LNCAP (cell line): ENCODE data around the gene TEK.

Experiments
- CTCF ChIP-seq: fragments of 450-650 bp; IDR thresholded peaks from 2 replicates; pipeline ENCODE4 v1.5.1; 2017; ENCODE audit warnings: mild to moderate bottlenecking

Gene TEK

DNA sequence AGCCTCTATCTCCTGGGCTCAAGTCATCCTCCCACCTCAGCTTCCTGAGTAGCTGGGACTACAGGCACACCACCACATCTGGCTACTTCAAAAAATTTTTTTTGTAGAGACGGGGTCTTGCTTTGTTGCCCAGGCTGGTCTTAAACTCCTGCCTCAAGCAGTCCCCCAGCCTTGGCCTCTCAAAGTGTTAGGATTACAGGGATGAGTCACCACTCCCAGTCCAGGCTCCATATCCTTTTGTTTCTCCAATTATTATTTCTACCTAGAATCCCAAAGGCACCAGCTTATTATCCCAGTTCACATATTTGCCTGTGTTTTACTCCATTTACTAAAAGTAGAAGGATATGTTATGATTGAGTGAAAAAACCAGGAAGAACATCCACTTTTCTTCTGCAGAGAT lies 84.9 kb downstream of the TEK start:
- TF ChIP-seq CTCF = no peak

- TF ChIP-seq CTCF = no peak
Measured at GRCh38 chr9:27194401-27195091, 85.5 kb downstream of the TEK start.

GRCh38 chr9:27195191-27195590 lies 86.2 kb downstream of the TEK start:
- TF ChIP-seq CTCF = no peak

DNA sequence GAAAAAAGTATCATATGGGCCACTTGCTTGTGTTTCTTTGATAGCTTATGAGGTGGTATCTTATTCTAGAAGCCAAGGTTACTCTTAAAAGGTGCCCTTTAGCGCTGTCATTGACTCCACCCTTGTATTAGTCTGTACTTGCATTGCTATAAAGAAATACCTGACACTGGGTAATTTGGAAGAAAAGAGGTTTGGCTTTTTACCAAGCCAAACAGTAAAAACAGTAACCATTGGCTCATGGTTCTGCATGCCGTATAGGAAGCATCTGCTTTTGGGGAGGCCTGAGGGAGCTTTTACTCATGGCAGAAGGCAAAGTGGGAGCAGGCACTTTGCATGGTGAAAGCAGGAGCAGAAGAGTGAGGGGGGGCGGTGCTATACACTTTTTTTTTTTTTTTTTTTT lies 87.4 kb downstream of the TEK start:
- TF ChIP-seq CTCF = no peak

GRCh38 chr9:27198190-27198589 lies 89.2 kb downstream of the TEK start:
- TF ChIP-seq CTCF = no peak

DNA sequence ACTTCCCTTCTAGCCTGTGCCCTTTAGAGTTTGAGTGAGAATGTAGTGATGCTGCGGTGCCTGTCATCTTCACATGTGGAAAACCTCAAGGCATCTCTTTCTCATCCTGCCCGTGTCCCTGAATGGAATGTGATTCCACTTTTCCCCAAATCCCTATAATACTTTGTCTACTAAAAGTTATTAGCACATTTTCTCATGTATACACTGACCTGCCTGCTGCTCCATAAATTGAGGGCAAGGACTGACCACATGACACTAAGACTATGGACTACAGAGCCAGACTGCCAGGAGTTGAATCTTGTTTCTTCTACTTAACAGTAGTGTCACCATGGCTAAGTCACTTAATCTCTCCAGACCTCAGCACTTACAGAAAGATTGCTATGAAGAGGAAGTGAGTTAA lies 93.0 kb downstream of the TEK start:
- no peak for TF ChIP-seq CTCF

DNA sequence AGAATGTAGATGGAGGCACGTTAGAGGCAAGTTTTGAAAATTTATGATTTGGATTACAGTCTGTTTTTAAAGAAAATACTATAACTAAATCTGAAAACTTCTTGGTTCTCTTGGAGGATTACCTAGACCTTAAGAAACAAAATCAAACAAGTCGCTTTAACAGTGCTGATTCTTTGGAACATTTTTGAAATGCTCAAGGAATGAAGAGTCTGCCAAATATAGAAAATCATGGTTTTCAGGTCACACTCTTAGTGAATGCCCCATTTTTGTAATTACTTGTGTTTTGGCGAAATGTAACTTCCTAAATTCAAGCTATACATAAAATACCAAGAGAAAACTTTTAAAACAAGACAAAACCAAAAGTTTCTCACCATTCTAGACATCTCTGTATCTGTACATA lies 94.8 kb downstream of the TEK start:
- TF ChIP-seq CTCF = no peak

DNA sequence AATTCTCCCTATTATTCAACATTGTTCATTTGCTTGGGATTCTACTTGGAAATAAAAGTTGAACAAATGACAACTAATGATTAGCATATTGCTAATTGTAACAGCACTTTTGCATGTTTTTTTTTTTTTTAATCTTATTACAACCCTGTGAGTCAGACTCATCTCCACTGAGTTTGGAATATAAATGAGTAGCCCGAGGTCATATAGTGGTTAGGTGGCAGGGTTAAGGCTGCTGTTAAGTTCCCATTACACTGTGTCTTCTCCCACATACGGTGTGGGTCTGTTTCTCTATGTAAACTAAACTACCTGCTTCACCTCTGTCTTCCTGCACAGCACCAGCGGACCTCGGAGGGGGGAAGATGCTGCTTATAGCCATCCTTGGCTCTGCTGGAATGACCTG lies 95.6 kb downstream of the TEK start:
- TF ChIP-seq CTCF = no peak
